Loucy (cell line): Measurements from ENCODE around the gene NFATC2IP.

Experiments
- H2AFZ ChIP-seq: fragments of 200-600 bp; sonication (generic); 2 replicates; pipeline ENCODE4 v1.6.0; 2016; ENCODE audit warnings: antibody characterized with exemption, mild to moderate bottlenecking, low read length, moderate library complexity
- H3F3A ChIP-seq: fragments of 200-600 bp; 2 replicates; pipeline ENCODE4 v1.6.0; 2016; ENCODE audit warnings: antibody characterized with exemption, low read depth, mild to moderate bottlenecking
- H3K27me3 ChIP-seq: fragments of 200-600 bp; sonication (generic); 2 replicates; pipeline ENCODE4 v1.6.1; 2014; ENCODE audit warnings: low read length, mild to moderate bottlenecking; ENCODE audit not compliant: insufficient read depth, poor library complexity, severe bottlenecking
- H3K36me3 ChIP-seq: fragments of 200-600 bp; sonication (generic); 2 replicates; pipeline ENCODE4 v1.6.1; 2016; ENCODE audit warnings: low read length; ENCODE audit not compliant: insufficient read depth
- H3K4me1 ChIP-seq: fragments of 200-600 bp; sonication (generic); 2 replicates; pipeline ENCODE4 v1.5.1; 2014; ENCODE audit warnings: low read length, mild to moderate bottlenecking; ENCODE audit not compliant: insufficient read depth, poor library complexity, severe bottlenecking
- H3K4me2 ChIP-seq: fragments of 200-600 bp; sonication (generic); 2 replicates; pipeline ENCODE4 v1.6.0; 2014; ENCODE audit warnings: antibody characterized with exemption, low read length, low read depth, mild to moderate bottlenecking; ENCODE audit not compliant: poor library complexity, severe bottlenecking
- H3K4me3 ChIP-seq: fragments of 200-600 bp; sonication (generic); 2 replicates; pipeline ENCODE4 v1.5.1; 2014; ENCODE audit warnings: low read length, mild to moderate bottlenecking, mixed read lengths; ENCODE audit not compliant: poor library complexity, severe bottlenecking
- H3K79me2 ChIP-seq: fragments of 200-600 bp; sonication (generic); 2 replicates; pipeline ENCODE4 v1.6.1; 2014; ENCODE audit warnings: low read length; ENCODE audit not compliant: insufficient read depth
- H3K9ac ChIP-seq: fragments of 200-600 bp; sonication (generic); 2 replicates; pipeline ENCODE4 v1.6.0; 2014; ENCODE audit warnings: mild to moderate bottlenecking, low read depth, low read length, moderate library complexity; ENCODE audit not compliant: poor library complexity, severe bottlenecking
- H3K9me2 ChIP-seq: fragments of 200-600 bp; sonication (generic); replicated peaks from 2 replicates; pipeline ENCODE4 v1.6.1; 2016; ENCODE audit warnings: low read depth, low read length, mixed read lengths
- H3K9me3 ChIP-seq: fragments of 200-600 bp; sonication (generic); 2 replicates; pipeline ENCODE4 v1.6.1; 2014; ENCODE audit warnings: mild to moderate bottlenecking, antibody characterized with exemption, low read length, low read depth; ENCODE audit not compliant: insufficient read depth
- H4K20me1 ChIP-seq: fragments of 200-600 bp; sonication (generic); 2 replicates; pipeline ENCODE4 v1.6.0; 2014; ENCODE audit warnings: antibody characterized with exemption, low read length, mild to moderate bottlenecking; ENCODE audit not compliant: insufficient read depth, poor library complexity, severe bottlenecking
- CTCF ChIP-seq: fragments of 200-600 bp; sonication (generic); conservative IDR thresholded peaks from 2 replicates; pipeline ENCODE4 v1.5.1; 2014; ENCODE audit warnings: mild to moderate bottlenecking, antibody characterized with exemption, low read length
- EZH2phosphoT487 ChIP-seq: fragments of 200-600 bp; IDR thresholded peaks from 2 replicates; pipeline ENCODE4 v1.6.1; 2018; ENCODE audit warnings: antibody characterized with exemption, mild to moderate bottlenecking, moderate library complexity, borderline replicate concordance

NFATC2IP gene

GRCh38 chr16:28986046-28986445 lies 35.3 kb downstream of the NFATC2IP start:
- Histone ChIP-seq H3K4me3 (peak overlapping the region; percentile 89), H3K4me1 (peaks cover 39% of the 10 kb centered on the region), H3K9ac (peak overlapping the region; percentile 88), H3K4me2 (peak overlapping the region; percentile 92), H3K9me2 (no peaks in the 10 kb centered on the region), H3K36me3 (no peaks in the 10 kb centered on the region; the same call in 1 of the 2 replicates), H3K9me3 (peaks cover 4% of the 10 kb centered on the region; the same call in 1 of the 2 replicates), H4K20me1 (no peaks in the 10 kb centered on the region), H3K27me3 (no peaks in the 10 kb centered on the region), H3K79me2 (peaks cover 26% of the 10 kb centered on the region), H3F3A (no peaks in the 10 kb centered on the region; the same call in 1 of the 2 replicates), H2AFZ (no peak overlapping the region)
- TF ChIP-seq EZH2phosphoT487 (no peak), CTCF (no peak)

- Histone ChIP-seq H3K9me2 (no peaks in the 10 kb centered on the region), H3K4me1 (peaks cover 39% of the 10 kb centered on the region), H3K4me3 (peak overlapping the region; percentile 89), H3K9ac (no peak overlapping the region), H3K79me2 (peaks cover 26% of the 10 kb centered on the region), H2AFZ (no peak overlapping the region), H3K9me3 (peaks cover 4% of the 10 kb centered on the region; the same call in 1 of the 2 replicates), H3K4me2 (peak overlapping the region; percentile 92), H3K27me3 (no peaks in the 10 kb centered on the region), H4K20me1 (no peaks in the 10 kb centered on the region), H3K36me3 (no peaks in the 10 kb centered on the region; the same call in 1 of the 2 replicates), H3F3A (no peaks in the 10 kb centered on the region; the same call in 1 of the 2 replicates)
- no peak for TF ChIP-seq EZH2phosphoT487
- no peak for TF ChIP-seq CTCF
These were observed 35.8 kb downstream of the NFATC2IP start for GRCh38 chr16:28986492-28986891.

GRCh38 chr16:28987170-28987853 lies 36.6 kb downstream of the NFATC2IP start:
- H3K27me3 ChIP-seq = no peaks in the 10 kb centered on the region
- H4K20me1 ChIP-seq = no peaks in the 10 kb centered on the region
- peaks cover 26% of the 10 kb centered on the region for H3K79me2 ChIP-seq
- H3K36me3 ChIP-seq = no peaks in the 10 kb centered on the region; the same call in 1 of the 2 replicates
- H3K9me3 ChIP-seq = peaks cover 4% of the 10 kb centered on the region; the same call in 1 of the 2 replicates
- H3K4me2 ChIP-seq = no peak overlapping the region
- no peak overlapping the region for H3K9ac ChIP-seq
- H3K9me2 ChIP-seq = no peaks in the 10 kb centered on the region
- peaks cover 39% of the 10 kb centered on the region for H3K4me1 ChIP-seq
- H2AFZ ChIP-seq = no peak overlapping the region
- no peaks in the 10 kb centered on the region; the same call in 1 of the 2 replicates for H3F3A ChIP-seq
- TF ChIP-seq CTCF (no peak), EZH2phosphoT487 (no peak)
- no peak overlapping the region for H3K4me3 ChIP-seq
